Measurements from ENCODE around the gene CD69.
"Not testable (repeated sequence)": the region's sequence is repeated elsewhere in the genome, so short reads cannot be mapped to it uniquely, and the experiment has no call there.

Gene CD69

DNA sequence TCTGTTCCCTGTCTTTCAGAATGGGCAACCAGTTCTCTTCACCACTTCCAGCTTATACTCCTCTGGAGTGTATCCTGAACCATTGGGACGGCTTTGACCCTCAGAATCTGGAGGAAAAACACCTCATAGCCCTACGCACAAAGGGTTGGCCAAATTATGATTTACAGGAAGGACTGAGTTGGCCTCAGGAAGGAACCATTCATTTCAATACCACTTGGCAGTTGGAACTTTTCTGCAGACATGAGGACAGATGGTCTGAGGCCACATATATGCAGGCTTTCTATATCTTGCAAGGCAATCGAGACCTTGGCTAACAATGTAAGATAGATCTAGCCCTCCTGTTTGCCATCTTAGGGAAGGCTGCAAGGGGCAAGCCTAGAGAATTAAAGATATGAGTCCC lies 51.8 kb downstream of the CD69 start:
- ATAC-seq (replicated peaks) (no peak), DNase-seq (no peak)
- H3K27me3 Mint-ChIP-seq: no peaks in the 10 kb centered on the region
- peaks cover 61 to 88% of the 10 kb centered on the region in 2 donors for H3K4me1 Mint-ChIP-seq
- peaks cover 54 to 66% of the 10 kb centered on the region in 2 donors for H3K36me3 Mint-ChIP-seq
- H3K27ac Mint-ChIP-seq: peak overlapping the region; percentile 92
- H3K9me3 Mint-ChIP-seq: peaks cover 19% of the 10 kb centered on the region in 2 donors
- no peak overlapping the region for H3K4me3 Mint-ChIP-seq

DNA sequence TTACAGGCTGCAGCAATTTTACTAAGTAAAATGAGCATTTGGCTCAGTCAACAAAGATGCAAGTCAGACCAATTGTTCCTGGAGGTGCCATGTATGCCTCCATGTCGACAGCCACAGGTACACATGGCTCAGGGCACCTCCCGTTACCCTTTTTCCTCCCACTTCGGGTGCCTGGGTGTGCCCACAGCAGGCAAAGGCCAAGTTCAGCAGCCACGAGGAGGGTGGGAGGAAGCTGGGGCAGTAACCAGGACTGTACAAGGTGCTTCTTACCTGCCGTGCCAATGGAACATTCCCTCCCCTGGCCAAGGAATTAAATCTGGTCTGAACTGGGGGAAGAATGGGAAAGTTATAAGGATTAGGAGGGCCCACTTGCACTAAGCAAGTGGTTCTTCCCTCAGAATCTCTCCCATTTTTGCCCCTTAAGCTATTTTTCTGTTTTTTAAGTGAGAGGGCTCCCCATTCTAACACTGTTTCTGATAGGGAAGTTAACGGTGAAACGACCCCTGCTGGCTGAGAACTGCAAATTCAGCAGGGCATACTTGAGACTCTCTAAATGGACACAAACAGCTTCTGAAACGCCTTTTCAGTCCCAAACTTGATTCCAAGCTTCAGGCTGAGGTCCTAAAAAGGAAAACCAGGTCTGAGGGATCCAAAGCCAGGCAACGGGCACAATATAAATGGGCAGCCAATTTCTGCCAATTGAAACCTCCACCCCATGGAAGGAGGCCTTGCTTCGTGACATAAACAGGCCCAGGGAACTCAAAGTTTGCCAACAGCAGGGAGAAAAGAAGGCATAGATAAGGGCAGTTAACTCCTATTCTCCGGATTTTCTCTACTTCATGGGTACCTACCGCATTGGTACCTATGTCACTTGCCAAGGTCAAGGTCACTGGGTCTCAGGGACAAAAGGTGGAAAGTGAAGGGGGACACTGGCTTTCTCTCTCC lies 52.6 kb downstream of the CD69 start:
- Mint-ChIP-seq H3K27me3 (no peaks in the 10 kb centered on the region), H3K27ac (peak overlapping the region; percentile 92), H3K36me3 (peaks cover 54 to 66% of the 10 kb centered on the region in 2 donors), H3K9me3 (peaks cover 19% of the 10 kb centered on the region in 2 donors), H3K4me1 (peaks cover 57 to 81% of the 10 kb centered on the region in 2 donors), H3K4me3 (peak overlapping the region; percentile 34 to 55)
- peak; percentile 34 to 48 for ATAC-seq (replicated peaks)
- DNase-seq: no peak

DNA sequence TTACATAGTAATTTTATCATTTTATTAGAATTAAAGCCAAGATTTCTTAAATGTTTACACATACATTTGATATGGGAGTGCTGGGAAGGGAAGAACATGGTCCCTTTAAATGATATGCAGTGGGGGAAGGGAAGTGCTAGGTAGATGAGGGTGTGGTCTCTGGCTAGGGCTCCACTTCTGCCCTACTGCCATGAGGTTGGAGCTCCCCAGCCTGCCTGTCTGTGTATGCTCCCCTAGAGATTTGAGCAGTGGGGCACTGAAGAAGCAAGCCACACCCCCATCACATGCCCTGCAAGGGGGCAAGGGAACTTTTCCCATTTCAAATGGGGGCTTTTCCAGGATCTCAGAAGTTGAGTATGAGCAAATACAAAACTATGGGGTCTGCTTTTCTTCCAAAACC lies 53.3 kb downstream of the CD69 start:
- H3K4me1 Mint-ChIP-seq: peaks cover 59 to 83% of the 10 kb centered on the region in 2 donors

DNA sequence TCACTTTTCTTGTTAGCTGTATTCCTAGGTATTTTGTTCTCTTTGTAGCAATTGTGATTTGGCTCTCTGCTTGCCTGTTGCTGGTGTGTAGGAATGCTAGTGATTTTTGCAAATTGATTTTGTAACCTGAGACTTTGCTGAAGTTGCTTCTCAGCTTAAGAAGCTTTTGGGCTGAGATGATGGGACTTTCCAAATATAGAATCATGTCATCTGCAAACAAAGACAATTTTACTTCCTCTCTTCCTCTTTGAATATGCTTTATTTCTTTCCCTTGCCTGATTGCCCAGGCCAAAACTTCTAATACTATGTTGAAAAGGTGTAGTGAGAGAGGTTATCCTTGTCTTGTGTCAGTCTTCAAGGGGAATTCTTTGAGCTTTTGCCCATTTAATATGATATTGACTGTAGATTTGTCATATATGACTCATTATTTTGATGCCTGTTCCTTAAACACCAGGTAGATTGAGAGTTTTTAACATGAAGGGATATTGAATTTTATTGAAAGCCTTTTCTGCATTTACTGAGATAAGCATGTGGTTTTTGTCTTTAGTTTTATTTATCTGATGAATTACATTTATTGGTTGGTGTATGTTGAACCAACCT lies 54.5 kb downstream of the CD69 start:
- DNase-seq (no peak), ATAC-seq (replicated peaks) (peak in 1 of 2 donors; percentile 14)
- H3K4me3 Mint-ChIP-seq: peak overlapping the region; percentile 25 to 33
- H3K27ac Mint-ChIP-seq: peak overlapping the region; percentile 86
- H3K4me1 Mint-ChIP-seq: peaks cover 63 to 84% of the 10 kb centered on the region in 2 donors
- no peaks in the 10 kb centered on the region for H3K27me3 Mint-ChIP-seq
- peaks cover 55 to 73% of the 10 kb centered on the region in 2 donors for H3K36me3 Mint-ChIP-seq
- peaks cover 19% of the 10 kb centered on the region in 2 donors for H3K9me3 Mint-ChIP-seq

More for the DNA sequence above, 53.3 kb downstream of the CD69 start:
- ATAC-seq (replicated peaks): peak; percentile 39 to 48
- Mint-ChIP-seq H3K9me3 (peaks cover 19% of the 10 kb centered on the region in 2 donors), H3K36me3 (peaks cover 52 to 71% of the 10 kb centered on the region in 2 donors), H3K27me3 (no peaks in the 10 kb centered on the region), H3K27ac (peak overlapping the region; percentile 92), H3K4me3 (peak overlapping the region; percentile 34 to 55)
- no peak for DNase-seq

DNA sequence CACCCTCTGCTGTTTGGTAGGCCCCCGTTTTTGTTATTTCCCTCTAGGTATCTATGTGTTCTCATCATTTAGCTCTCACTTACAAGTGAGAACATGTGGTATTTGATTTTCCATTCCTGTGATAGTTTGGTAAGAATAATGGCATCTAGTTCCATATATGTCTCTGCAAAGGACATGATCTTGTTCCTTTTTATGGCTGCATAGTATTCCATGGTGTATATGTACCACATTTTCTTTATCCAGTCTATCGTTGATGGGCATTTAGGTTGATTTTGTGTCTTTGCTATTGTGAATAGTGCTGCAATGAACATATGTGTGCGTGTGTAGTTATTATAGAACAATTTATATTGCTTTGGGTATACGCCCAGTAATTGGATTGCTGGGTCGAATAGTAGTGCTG lies 56.1 kb downstream of the CD69 start:
- DNase-seq; ATAC-seq (replicated peaks); H3K27ac Mint-ChIP-seq; H3K4me3 Mint-ChIP-seq; H3K27me3 Mint-ChIP-seq: not testable (repeated sequence)
- Mint-ChIP-seq H3K36me3 (peaks cover 44 to 69% of the 10 kb centered on the region in 2 donors), H3K9me3 (peaks cover 19% of the 10 kb centered on the region in 2 donors), H3K4me1 (peaks cover 61 to 84% of the 10 kb centered on the region in 2 donors)
